Thyroid gland (tissue), 4 donors: Measurements from ENCODE around the gene TLE1.
A peak's percentile ranks its signal among the peaks of the same experiment; 100 is the strongest.

Experiments used
- CTCF ChIP-seq, 6 experiments: fragments of 200-600 bp in 3 of 6; fragments of 450-650 bp in 3 of 6; sonication (generic) in 3 of 6; IDR thresholded peaks; one replicate each; pipeline ENCODE4 v1.5.1; 2016 to 2019; ENCODE audit warnings: antibody characterized with exemption in 6 of 6, mild to moderate bottlenecking in 2 of 6, inconsistent platforms in 1 of 6, moderate library complexity in 1 of 6
- POLR2A ChIP-seq, 2 donors: fragments of 450-650 bp; IDR thresholded peaks; one replicate each; pipeline ENCODE4 v1.6.1; 2017; ENCODE audit warnings: antibody characterized with exemption in 2 of 2, mild to moderate bottlenecking in 2 of 2, moderate library complexity in 1 of 2

GRCh38 chr9:81690251-81690851 lies 1.0 kb upstream of the TLE1 start:
- TF ChIP-seq CTCF (IDR thresholded peaks at IDR 0.05), result no peak
- TF ChIP-seq POLR2A (IDR thresholded peaks at IDR 0.05), result peak in 1 of 2 donors; percentile 30
